ENCODE data around the gene LASP1.

LASP1 gene

GRCh38 chr17:38916771-38917170 lies 46.9 kb downstream of the LASP1 start:
- Histone ChIP-seq H3K9me3 (replicated peaks; ENCODE audit: low read length) (no peaks in the 10 kb centered on the region), H3K4me1 (ENCODE audit: control insufficient read depth, insufficient read depth, low read length) (peaks cover 21% of the 10 kb centered on the region), H3K27me3 (ENCODE audit: control insufficient read depth, insufficient read depth, low read length) (no peaks in the 10 kb centered on the region), H3K36me3 (ENCODE audit: insufficient read depth, low read length) (peaks cover 86% of the 10 kb centered on the region), H3K4me3 (ENCODE audit: low read length) (no peak overlapping the region), H3K4me2 (ENCODE audit: low read length) (no peak overlapping the region), H3K9ac (ENCODE audit: low read depth, low read length) (no peak overlapping the region)

GRCh38 chr17:38917259-38917658 lies 47.4 kb downstream of the LASP1 start:
- Histone ChIP-seq H3K36me3 (ENCODE audit: insufficient read depth, low read length) (peaks cover 86% of the 10 kb centered on the region), H3K9ac (ENCODE audit: low read depth, low read length) (no peak overlapping the region), H3K4me1 (ENCODE audit: control insufficient read depth, insufficient read depth, low read length) (peaks cover 22% of the 10 kb centered on the region), H3K27me3 (ENCODE audit: control insufficient read depth, insufficient read depth, low read length) (no peaks in the 10 kb centered on the region), H3K4me3 (ENCODE audit: low read length) (no peak overlapping the region), H3K4me2 (ENCODE audit: low read length) (no peak overlapping the region), H3K9me3 (replicated peaks; ENCODE audit: low read length) (no peaks in the 10 kb centered on the region)

GRCh38 chr17:38918129-38918913 lies 48.5 kb downstream of the LASP1 start:
- H3K4me3 ChIP-seq (ENCODE audit: low read length) = no peak overlapping the region
- H3K36me3 ChIP-seq (ENCODE audit: insufficient read depth, low read length) = peaks cover 77% of the 10 kb centered on the region
- no peak overlapping the region for H3K4me2 ChIP-seq (ENCODE audit: low read length)
- H3K9me3 ChIP-seq (replicated peaks; ENCODE audit: low read length) = no peaks in the 10 kb centered on the region
- peaks cover 27% of the 10 kb centered on the region for H3K4me1 ChIP-seq (ENCODE audit: control insufficient read depth, insufficient read depth, low read length)
- H3K27me3 ChIP-seq (ENCODE audit: control insufficient read depth, insufficient read depth, low read length) = no peaks in the 10 kb centered on the region
- H3K9ac ChIP-seq (ENCODE audit: low read depth, low read length) = no peak overlapping the region

- Histone ChIP-seq H3K4me2 (ENCODE audit: low read length) (no peak overlapping the region), H3K9me3 (replicated peaks; ENCODE audit: low read length) (no peaks in the 10 kb centered on the region), H3K27me3 (ENCODE audit: control insufficient read depth, insufficient read depth, low read length) (no peaks in the 10 kb centered on the region), H3K4me1 (ENCODE audit: control insufficient read depth, insufficient read depth, low read length) (peaks cover 27% of the 10 kb centered on the region), H3K4me3 (ENCODE audit: low read length) (no peak overlapping the region), H3K9ac (ENCODE audit: low read depth, low read length) (no peak overlapping the region), H3K36me3 (ENCODE audit: insufficient read depth, low read length) (peaks cover 73% of the 10 kb centered on the region)
These were observed 49.1 kb downstream of the LASP1 start for GRCh38 chr17:38918916-38919315.

- H3K4me2 ChIP-seq (ENCODE audit: low read length) = no peak overlapping the region
- H3K4me3 ChIP-seq (ENCODE audit: low read length) = no peak overlapping the region
- H3K27me3 ChIP-seq (ENCODE audit: control insufficient read depth, insufficient read depth, low read length) = no peaks in the 10 kb centered on the region
- no peak overlapping the region for H3K9ac ChIP-seq (ENCODE audit: low read depth, low read length)
- H3K4me1 ChIP-seq (ENCODE audit: control insufficient read depth, insufficient read depth, low read length) = peaks cover 27% of the 10 kb centered on the region
- peaks cover 67% of the 10 kb centered on the region for H3K36me3 ChIP-seq (ENCODE audit: insufficient read depth, low read length)
- no peaks in the 10 kb centered on the region for H3K9me3 ChIP-seq (replicated peaks; ENCODE audit: low read length)
These were observed 49.6 kb downstream of the LASP1 start for GRCh38 chr17:38919316-38920078.

GRCh38 chr17:38920374-38921291 lies 50.8 kb downstream of the LASP1 start:
- no peak overlapping the region for H3K9ac ChIP-seq (ENCODE audit: low read depth, low read length)
- no peaks in the 10 kb centered on the region for H3K9me3 ChIP-seq (replicated peaks; ENCODE audit: low read length)
- peaks cover 56% of the 10 kb centered on the region for H3K36me3 ChIP-seq (ENCODE audit: insufficient read depth, low read length)
- no peak overlapping the region for H3K4me3 ChIP-seq (ENCODE audit: low read length)
- peaks cover 27% of the 10 kb centered on the region for H3K4me1 ChIP-seq (ENCODE audit: control insufficient read depth, insufficient read depth, low read length)
- no peak overlapping the region for H3K4me2 ChIP-seq (ENCODE audit: low read length)
- no peaks in the 10 kb centered on the region for H3K27me3 ChIP-seq (ENCODE audit: control insufficient read depth, insufficient read depth, low read length)

GRCh38 chr17:38921756-38922411 lies 52.0 kb downstream of the LASP1 start:
- no peak overlapping the region for H3K9ac ChIP-seq (ENCODE audit: low read depth, low read length)
- H3K36me3 ChIP-seq (ENCODE audit: insufficient read depth, low read length) = peaks cover 48% of the 10 kb centered on the region
- no peak overlapping the region for H3K4me2 ChIP-seq (ENCODE audit: low read length)
- H3K9me3 ChIP-seq (replicated peaks; ENCODE audit: low read length) = no peaks in the 10 kb centered on the region
- no peaks in the 10 kb centered on the region for H3K27me3 ChIP-seq (ENCODE audit: control insufficient read depth, insufficient read depth, low read length)
- H3K4me3 ChIP-seq (ENCODE audit: low read length) = no peak overlapping the region
- H3K4me1 ChIP-seq (ENCODE audit: control insufficient read depth, insufficient read depth, low read length) = peaks cover 27% of the 10 kb centered on the region

GRCh38 chr17:38922538-38923297 lies 52.9 kb downstream of the LASP1 start:
- Histone ChIP-seq H3K4me2 (ENCODE audit: low read length) (no peak overlapping the region), H3K4me1 (ENCODE audit: control insufficient read depth, insufficient read depth, low read length) (peaks cover 27% of the 10 kb centered on the region), H3K27me3 (ENCODE audit: control insufficient read depth, insufficient read depth, low read length) (no peaks in the 10 kb centered on the region), H3K4me3 (ENCODE audit: low read length) (no peak overlapping the region), H3K36me3 (ENCODE audit: insufficient read depth, low read length) (peaks cover 44% of the 10 kb centered on the region), H3K9me3 (replicated peaks; ENCODE audit: low read length) (no peaks in the 10 kb centered on the region), H3K9ac (ENCODE audit: low read depth, low read length) (no peak overlapping the region)

GRCh38 chr17:38925263-38925995 lies 55.6 kb downstream of the LASP1 start, which contains the start of gene LASP1NB:
TSS of gene LASP1NB (plus strand) at chr17:38925614.
- peaks cover 20% of the 10 kb centered on the region for H3K36me3 ChIP-seq (ENCODE audit: insufficient read depth, low read length)
- no peak within 1 kb of the TSS for H3K4me2 ChIP-seq (ENCODE audit: low read length)
- no peaks in the 10 kb centered on the region for H3K27me3 ChIP-seq (ENCODE audit: control insufficient read depth, insufficient read depth, low read length)
- H3K4me3 ChIP-seq (ENCODE audit: low read length) = no peak within 1 kb of the TSS
- no peak within 1 kb of the TSS for H3K9ac ChIP-seq (ENCODE audit: low read depth, low read length)
- no peaks in the 10 kb centered on the region for H3K9me3 ChIP-seq (replicated peaks; ENCODE audit: low read length)
- H3K4me1 ChIP-seq (ENCODE audit: control insufficient read depth, insufficient read depth, low read length) = peaks cover 25% of the 10 kb centered on the region

Measured in skeletal muscle satellite cell (primary cell).